DOHH2 (cell line): ENCODE data around the gene RNF8.

Experiments used
- CTCF ChIP-seq: fragments of 200-600 bp; sonication (generic); IDR thresholded peaks from one replicate; pipeline ENCODE4 v1.5.1; 2014; ENCODE audit warnings: antibody characterized with exemption, mild to moderate bottlenecking, low read depth, low read length; ENCODE audit not compliant: poor library complexity, severe bottlenecking
- EZH2phosphoT487 ChIP-seq: fragments of 200-600 bp; sonication (generic); IDR thresholded peaks from 2 replicates; pipeline ENCODE4 v1.6.1; 2017; ENCODE audit warnings: borderline replicate concordance, mild to moderate bottlenecking, antibody characterized with exemption, low read length, moderate library complexity, mixed read lengths

- TF ChIP-seq CTCF (no peak), EZH2phosphoT487 (no peak)
These were observed 30.2 kb upstream of the RNF8 start for GRCh38 chr6:37323580-37323979.
